Inflammatory macrophage treated with lipopolysaccharide for 1 hour (primary cell): ENCODE measurements around the gene NRDC.
"Not testable (repeated sequence)": the region's sequence is repeated elsewhere in the genome, so short reads cannot be mapped to it uniquely, and the experiment has no call there.

Experiments
- DNase-seq, 2 donors: peaks; one replicate each; pipeline ENCODE4 v3.0.0-alpha.2; 2020 to 2022

Gene NRDC

GRCh38 chr1:51840182-51840581 lies 38.3 kb downstream of the NRDC start:
- DNase-seq = no peak

GRCh38 chr1:51839094-51839493 lies 39.4 kb downstream of the NRDC start:
- DNase-seq = no peak

GRCh38 chr1:51837243-51837642 lies 41.3 kb downstream of the NRDC start:
- no peak for DNase-seq

- DNase-seq = no peak
Observed at GRCh38 chr1:51833700-51834099, 44.8 kb downstream of the NRDC start.

GRCh38 chr1:51829058-51829457 lies 49.5 kb downstream of the NRDC start:
- DNase-seq = no peak

GRCh38 chr1:51819810-51820209 lies 58.7 kb downstream of the NRDC start:
- DNase-seq = no peak

- DNase-seq = not testable (repeated sequence)
Observed at GRCh38 chr1:51819021-51819420, 59.5 kb downstream of the NRDC start.

- no peak for DNase-seq
Observed at GRCh38 chr1:51818487-51818886, 60.0 kb downstream of the NRDC start.

- no peak for DNase-seq
Observed at GRCh38 chr1:51814513-51814912, 64.0 kb downstream of the NRDC start.

GRCh38 chr1:51799372-51799771 lies 79.2 kb downstream of the NRDC start:
- no peak for DNase-seq

GRCh38 chr1:51794868-51795267 lies 83.7 kb downstream of the NRDC start:
- no peak for DNase-seq

- DNase-seq = no peak
Observed at GRCh38 chr1:51794260-51794659, 84.3 kb downstream of the NRDC start.

- peak; percentile 58 to 63 for DNase-seq
Observed at GRCh38 chr1:51792864-51793263, 85.7 kb downstream of the NRDC start.

- DNase-seq = no peak
Observed at GRCh38 chr1:51791888-51792287, 86.6 kb downstream of the NRDC start.

GRCh38 chr1:51790385-51790784 lies 88.1 kb downstream of the NRDC start:
- DNase-seq = no peak

GRCh38 chr1:51789342-51789741 lies 89.2 kb downstream of the NRDC start:
- DNase-seq = no peak

GRCh38 chr1:51788938-51789337 lies 89.6 kb downstream of the NRDC start:
- DNase-seq = no peak

GRCh38 chr1:51784997-51785421 lies 93.5 kb downstream of the NRDC start:
- DNase-seq = no peak

GRCh38 chr1:51780927-51781326 lies 97.6 kb downstream of the NRDC start:
- no peak for DNase-seq

- peak in 1 of 2 donors; percentile 12 for DNase-seq
Observed at GRCh38 chr1:51776408-51776807, 102.1 kb downstream of the NRDC start.

- DNase-seq = peak; percentile 44 to 62
Observed at GRCh38 chr1:51768971-51769588, 109.4 kb downstream of the NRDC start.

- DNase-seq = no peak
Observed at GRCh38 chr1:51761351-51761750, 117.2 kb downstream of the NRDC start.

GRCh38 chr1:51760872-51761271 lies 117.7 kb downstream of the NRDC start:
- DNase-seq = no peak

- no peak for DNase-seq
Observed at GRCh38 chr1:51758310-51758709, 120.2 kb downstream of the NRDC start.

- DNase-seq = no peak
Observed at GRCh38 chr1:51756290-51756689, 122.2 kb downstream of the NRDC start.
